K562 (cell line): ENCODE measurements around the gene HHIPL2. TPM values are rescaled to one million over a fixed set of nuclear protein-coding genes. Genes with fewer than 3 reads are reported as not detected.
A peak's percentile ranks its signal among the peaks of the same experiment; 100 is the strongest.

ENCODE experiments used
- BRD4 ChIP-seq: fragments of 200-600 bp; sonication (generic); IDR thresholded peaks from 2 replicates; pipeline ENCODE4 v1.6.1; 2017; ENCODE audit warnings: inconsistent platforms
- FOXP1 ChIP-seq: sonication (generic); formaldehyde crosslinking; IDR thresholded peaks from 2 replicates; pipeline ENCODE4 v1.8.0; 2022; ENCODE audit warnings: mild to moderate bottlenecking, missing genetic modification reagents
- JUND ChIP-seq, 2 experiments: IDR thresholded peaks; 2 replicates in 1 of 2; 3 replicates in 1 of 2; pipeline ENCODE4 v1.6.1; 2011; ENCODE audit warnings: borderline replicate concordance in 2 of 2, low read depth in 2 of 2, low read length in 2 of 2, improper control_type of control experiment in 1 of 2, missing biosample characterization in 1 of 2, missing genetic modification characterization in 1 of 2, missing genetic modification reagents in 1 of 2
- KDM4B ChIP-seq, 2 experiments: fragments of 450-650 bp in 1 of 2; sonication (generic) in 1 of 2; IDR thresholded peaks; 2 replicates each; pipeline ENCODE4 v1.6.1; 2016 to 2017; ENCODE audit warnings: borderline replicate concordance in 2 of 2, antibody characterized with exemption in 1 of 2, low read depth in 1 of 2, mild to moderate bottlenecking in 1 of 2
- MCM3 ChIP-seq: fragments of 450-650 bp; IDR thresholded peaks from 2 replicates; pipeline ENCODE4 v1.6.1; 2016
- MCM5 ChIP-seq: fragments of 450-650 bp; IDR thresholded peaks from 2 replicates; pipeline ENCODE4 v1.6.1; 2016; ENCODE audit warnings: low read depth
- SPI1 ChIP-seq: IDR thresholded peaks from 2 replicates; pipeline ENCODE4 v1.6.1; 2011; ENCODE audit warnings: low read depth, low read length, control low read depth, borderline replicate concordance
- U2AF1 ChIP-seq: fragments of 200-400 bp; formaldehyde crosslinking; optimal IDR thresholded peaks from 2 replicates; pipeline ENCODE3; 2017; ENCODE audit warnings: mild to moderate bottlenecking, low read depth, low read length, moderate library complexity
- ZNF239 ChIP-seq: fragments of 250-450 bp; sonication (Bioruptor Pico); IDR thresholded peaks from 2 replicates; pipeline ENCODE4 v1.4.0; 2020; ENCODE audit warnings: mild to moderate bottlenecking
- ZNF766 ChIP-seq: fragments of 200-800 bp; sonication (Bioruptor generic); conservative IDR thresholded peaks from 2 replicates; pipeline ENCODE4 v1.6.1; 2016; ENCODE audit warnings: missing genetic modification characterization, missing compliant biosample characterization
- polyA plus RNA-seq, 8 experiments: library from polyadenylated mRNA; depleted of rRNA in 4 of 8; stranded (reverse) in 5 of 8; unstranded in 3 of 8; fragments of >200 nt; fragmentation: Nextera tagmentation in 2 of 8; fragmentation: Illumina TruSeq in 1 of 8; extraction: Ambion mirVana in 2 of 8; extraction: Trizol in 1 of 8; gene quantifications; 2 replicates each; pipeline versions ENCODE4 v1.2.1 to v1.2.3, GENCODE V29; 2011 to 2014; ENCODE audit warnings: inconsistent platforms in 1 of 8, missing spikeins in 1 of 8
- total RNA-seq, 7 experiments: library from RNA; depleted of rRNA in 6 of 7; stranded (reverse); fragments of >200 nt in 6 of 7; fragmentation: Illumina TruSeq in 2 of 7; extraction: Trizol in 2 of 7; gene quantifications; 2 replicates each; pipeline versions ENCODE4 v1.2.1 to v1.2.3, GENCODE V29; 2011 to 2021; ENCODE audit warnings: low replicate concordance in 1 of 7
- TF ChIP-seq, protein P1 (sequence below): sonication (generic); formaldehyde crosslinking; IDR thresholded peaks from 2 replicates; pipeline ENCODE4 v1.8.0; 2022; ENCODE audit warnings: mild to moderate bottlenecking, missing genetic modification reagents
- TF ChIP-seq, protein P2 (sequence below): fragments of 250-450 bp; sonication (Bioruptor Pico); IDR thresholded peaks from 2 replicates; pipeline ENCODE4 v1.5.0; 2020; ENCODE audit warnings: mild to moderate bottlenecking, borderline replicate concordance
- TF ChIP-seq, protein P3 (sequence below): fragments of 450-650 bp; IDR thresholded peaks from 2 replicates; pipeline ENCODE4 v1.6.1; 2014; ENCODE audit warnings: low read depth, mild to moderate bottlenecking, moderate library complexity, borderline replicate concordance
- TF ChIP-seq, protein P4 (sequence below): fragments of 450-650 bp; IDR thresholded peaks from 2 replicates; pipeline ENCODE4 v1.7.1; 2018; ENCODE audit warnings: mild to moderate bottlenecking, low read depth; ENCODE audit not compliant: partially characterized antibody

Gene HHIPL2
- total and polyA plus RNA-seq, 9 of the 15 experiments (the other 6 are each of a cell fraction or from before 2014, with no cell fraction given), result 0.05 to 0.60 (median 0.20) TPM; not detected in 1

DNA sequence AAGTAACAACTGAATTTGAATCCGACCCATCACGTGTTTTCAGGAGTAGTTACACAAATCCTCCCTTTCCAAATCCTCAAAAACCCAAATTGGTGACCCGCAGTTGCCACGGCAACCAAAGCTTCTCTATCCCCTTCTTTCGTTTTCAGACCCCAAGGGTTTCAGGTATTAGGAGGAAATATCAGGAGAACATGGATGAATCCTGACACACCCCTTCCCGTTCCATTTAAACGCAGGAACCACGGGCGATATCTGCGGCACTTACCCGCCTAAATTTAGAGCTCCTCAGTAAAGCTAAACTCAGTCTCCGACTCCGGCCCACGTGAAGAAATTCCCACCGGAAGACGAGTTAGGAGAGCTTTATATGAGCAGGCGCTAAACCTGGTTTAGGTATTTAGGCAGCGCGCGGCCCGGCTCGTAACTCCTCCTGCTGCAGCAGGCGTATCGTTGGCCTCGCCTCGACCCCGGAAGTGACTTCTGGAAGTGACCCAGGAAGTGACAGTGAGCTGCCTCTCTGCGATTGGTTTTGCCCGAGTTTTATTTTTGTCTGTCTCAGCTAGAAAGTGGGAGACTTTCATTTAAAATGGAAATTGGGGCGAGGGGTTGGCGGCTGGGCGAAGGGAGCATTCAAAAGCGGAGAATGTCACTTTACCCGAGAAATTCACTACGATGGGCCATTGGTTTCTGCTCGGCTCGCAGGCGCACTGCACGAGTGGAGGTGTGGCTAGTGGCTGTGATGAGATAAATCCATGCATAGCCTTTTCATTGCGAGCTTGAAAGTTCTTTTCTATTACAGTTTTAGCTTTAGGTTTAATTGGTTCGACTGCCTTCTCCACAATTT is 41.8 kb upstream of the HHIPL2 start, which contains the start of gene TAF1A (continued):
- TF ChIP-seq, protein P1, sequence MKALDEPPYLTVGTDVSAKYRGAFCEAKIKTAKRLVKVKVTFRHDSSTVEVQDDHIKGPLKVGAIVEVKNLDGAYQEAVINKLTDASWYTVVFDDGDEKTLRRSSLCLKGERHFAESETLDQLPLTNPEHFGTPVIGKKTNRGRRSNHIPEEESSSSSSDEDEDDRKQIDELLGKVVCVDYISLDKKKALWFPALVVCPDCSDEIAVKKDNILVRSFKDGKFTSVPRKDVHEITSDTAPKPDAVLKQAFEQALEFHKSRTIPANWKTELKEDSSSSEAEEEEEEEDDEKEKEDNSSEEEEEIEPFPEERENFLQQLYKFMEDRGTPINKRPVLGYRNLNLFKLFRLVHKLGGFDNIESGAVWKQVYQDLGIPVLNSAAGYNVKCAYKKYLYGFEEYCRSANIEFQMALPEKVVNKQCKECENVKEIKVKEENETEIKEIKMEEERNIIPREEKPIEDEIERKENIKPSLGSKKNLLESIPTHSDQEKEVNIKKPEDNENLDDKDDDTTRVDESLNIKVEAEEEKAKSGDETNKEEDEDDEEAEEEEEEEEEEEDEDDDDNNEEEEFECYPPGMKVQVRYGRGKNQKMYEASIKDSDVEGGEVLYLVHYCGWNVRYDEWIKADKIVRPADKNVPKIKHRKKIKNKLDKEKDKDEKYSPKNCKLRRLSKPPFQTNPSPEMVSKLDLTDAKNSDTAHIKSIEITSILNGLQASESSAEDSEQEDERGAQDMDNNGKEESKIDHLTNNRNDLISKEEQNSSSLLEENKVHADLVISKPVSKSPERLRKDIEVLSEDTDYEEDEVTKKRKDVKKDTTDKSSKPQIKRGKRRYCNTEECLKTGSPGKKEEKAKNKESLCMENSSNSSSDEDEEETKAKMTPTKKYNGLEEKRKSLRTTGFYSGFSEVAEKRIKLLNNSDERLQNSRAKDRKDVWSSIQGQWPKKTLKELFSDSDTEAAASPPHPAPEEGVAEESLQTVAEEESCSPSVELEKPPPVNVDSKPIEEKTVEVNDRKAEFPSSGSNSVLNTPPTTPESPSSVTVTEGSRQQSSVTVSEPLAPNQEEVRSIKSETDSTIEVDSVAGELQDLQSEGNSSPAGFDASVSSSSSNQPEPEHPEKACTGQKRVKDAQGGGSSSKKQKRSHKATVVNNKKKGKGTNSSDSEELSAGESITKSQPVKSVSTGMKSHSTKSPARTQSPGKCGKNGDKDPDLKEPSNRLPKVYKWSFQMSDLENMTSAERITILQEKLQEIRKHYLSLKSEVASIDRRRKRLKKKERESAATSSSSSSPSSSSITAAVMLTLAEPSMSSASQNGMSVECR (CRISPR knock-in tag), result peak; percentile 94
- TF ChIP-seq SPI1 (no peak), JUND (IDR thresholded peaks at IDR 0.05; ENCODE audit: borderline replicate concordance, low read depth, low read length) (peak; percentile 19; the same call in 1 of the 2 replicates), JUND (tag; IDR thresholded peaks at IDR 0.05; ENCODE audit: borderline replicate concordance, low read depth, low read length) (peak; percentile 60; the same call in 2 of the 3 replicates), BRD4 (no peak), MCM3 (no peak), ZNF239 (CRISPR knock-in tag) (0 out of 2 replicates have a peak, but pooled peaks have one; percentile 28), KDM4B (IDR thresholded peaks at IDR 0.05; ENCODE audit: borderline replicate concordance in 2 of 2, low read depth in 1 of 2) (no peak), MCM5 (no peak), ZNF766 (CRISPR knock-in tag) (0 out of 2 replicates have a peak, but pooled peaks have one; percentile 61), U2AF1 (no peak), FOXP1 (0 out of 2 replicates have a peak, but pooled peaks have one; percentile 42)
- TF ChIP-seq, protein P2, sequence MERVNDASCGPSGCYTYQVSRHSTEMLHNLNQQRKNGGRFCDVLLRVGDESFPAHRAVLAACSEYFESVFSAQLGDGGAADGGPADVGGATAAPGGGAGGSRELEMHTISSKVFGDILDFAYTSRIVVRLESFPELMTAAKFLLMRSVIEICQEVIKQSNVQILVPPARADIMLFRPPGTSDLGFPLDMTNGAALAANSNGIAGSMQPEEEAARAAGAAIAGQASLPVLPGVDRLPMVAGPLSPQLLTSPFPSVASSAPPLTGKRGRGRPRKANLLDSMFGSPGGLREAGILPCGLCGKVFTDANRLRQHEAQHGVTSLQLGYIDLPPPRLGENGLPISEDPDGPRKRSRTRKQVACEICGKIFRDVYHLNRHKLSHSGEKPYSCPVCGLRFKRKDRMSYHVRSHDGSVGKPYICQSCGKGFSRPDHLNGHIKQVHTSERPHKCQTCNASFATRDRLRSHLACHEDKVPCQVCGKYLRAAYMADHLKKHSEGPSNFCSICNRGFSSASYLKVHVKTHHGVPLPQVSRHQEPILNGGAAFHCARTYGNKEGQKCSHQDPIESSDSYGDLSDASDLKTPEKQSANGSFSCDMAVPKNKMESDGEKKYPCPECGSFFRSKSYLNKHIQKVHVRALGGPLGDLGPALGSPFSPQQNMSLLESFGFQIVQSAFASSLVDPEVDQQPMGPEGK (CRISPR knock-in tag), result peak; percentile 73; the same call in 1 of the 2 replicates
- TF ChIP-seq, protein P3, sequence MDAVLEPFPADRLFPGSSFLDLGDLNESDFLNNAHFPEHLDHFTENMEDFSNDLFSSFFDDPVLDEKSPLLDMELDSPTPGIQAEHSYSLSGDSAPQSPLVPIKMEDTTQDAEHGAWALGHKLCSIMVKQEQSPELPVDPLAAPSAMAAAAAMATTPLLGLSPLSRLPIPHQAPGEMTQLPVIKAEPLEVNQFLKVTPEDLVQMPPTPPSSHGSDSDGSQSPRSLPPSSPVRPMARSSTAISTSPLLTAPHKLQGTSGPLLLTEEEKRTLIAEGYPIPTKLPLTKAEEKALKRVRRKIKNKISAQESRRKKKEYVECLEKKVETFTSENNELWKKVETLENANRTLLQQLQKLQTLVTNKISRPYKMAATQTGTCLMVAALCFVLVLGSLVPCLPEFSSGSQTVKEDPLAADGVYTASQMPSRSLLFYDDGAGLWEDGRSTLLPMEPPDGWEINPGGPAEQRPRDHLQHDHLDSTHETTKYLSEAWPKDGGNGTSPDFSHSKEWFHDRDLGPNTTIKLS, result peak; percentile 62; the same call in 1 of the 2 replicates
- TF ChIP-seq, protein P4, sequence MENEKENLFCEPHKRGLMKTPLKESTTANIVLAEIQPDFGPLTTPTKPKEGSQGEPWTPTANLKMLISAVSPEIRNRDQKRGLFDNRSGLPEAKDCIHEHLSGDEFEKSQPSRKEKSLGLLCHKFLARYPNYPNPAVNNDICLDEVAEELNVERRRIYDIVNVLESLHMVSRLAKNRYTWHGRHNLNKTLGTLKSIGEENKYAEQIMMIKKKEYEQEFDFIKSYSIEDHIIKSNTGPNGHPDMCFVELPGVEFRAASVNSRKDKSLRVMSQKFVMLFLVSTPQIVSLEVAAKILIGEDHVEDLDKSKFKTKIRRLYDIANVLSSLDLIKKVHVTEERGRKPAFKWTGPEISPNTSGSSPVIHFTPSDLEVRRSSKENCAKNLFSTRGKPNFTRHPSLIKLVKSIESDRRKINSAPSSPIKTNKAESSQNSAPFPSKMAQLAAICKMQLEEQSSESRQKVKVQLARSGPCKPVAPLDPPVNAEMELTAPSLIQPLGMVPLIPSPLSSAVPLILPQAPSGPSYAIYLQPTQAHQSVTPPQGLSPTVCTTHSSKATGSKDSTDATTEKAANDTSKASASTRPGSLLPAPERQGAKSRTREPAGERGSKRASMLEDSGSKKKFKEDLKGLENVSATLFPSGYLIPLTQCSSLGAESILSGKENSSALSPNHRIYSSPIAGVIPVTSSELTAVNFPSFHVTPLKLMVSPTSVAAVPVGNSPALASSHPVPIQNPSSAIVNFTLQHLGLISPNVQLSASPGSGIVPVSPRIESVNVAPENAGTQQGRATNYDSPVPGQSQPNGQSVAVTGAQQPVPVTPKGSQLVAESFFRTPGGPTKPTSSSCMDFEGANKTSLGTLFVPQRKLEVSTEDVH, result peak; percentile 89
